NT2/D1 (cell line): Measurements from ENCODE around the gene ATP13A3.

Experiments
- SUZ12 ChIP-seq: IDR thresholded peaks from 2 replicates; pipeline ENCODE4 v1.6.1; 2011; ENCODE audit not compliant: insufficient read length, insufficient read depth; ENCODE audit errors: extremely low read depth
- YY1 ChIP-seq: IDR thresholded peaks from 2 replicates; pipeline ENCODE4 v1.6.1; 2011; ENCODE audit not compliant: insufficient read length, insufficient read depth

- TF ChIP-seq YY1 (no peak), SUZ12 (no peak)
These were observed 39.4 kb upstream of the ATP13A3 start for GRCh38 chr3:194526164-194526563.
